Measurements from ENCODE around the gene STPG3.

DNA sequence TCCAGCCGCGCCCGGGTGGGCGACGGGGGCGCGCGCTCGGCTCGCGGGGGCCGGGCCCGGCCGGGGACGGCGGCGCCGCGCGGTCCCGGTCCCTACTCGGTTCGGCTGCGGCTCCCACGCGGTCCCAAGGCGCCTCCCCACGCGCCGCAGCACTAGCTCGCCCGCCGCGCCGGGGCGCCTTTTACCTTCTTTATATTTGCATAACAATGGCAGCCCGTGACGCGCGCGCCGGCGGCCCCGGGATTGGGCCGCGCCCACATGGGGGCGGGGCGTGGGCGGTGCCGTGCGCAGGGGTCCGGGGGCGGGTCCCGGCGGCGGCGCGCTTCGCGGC lies 51.0 kb downstream of the STPG3 start, which contains the start of gene NRARP:
- TF ChIP-seq, protein P1, sequence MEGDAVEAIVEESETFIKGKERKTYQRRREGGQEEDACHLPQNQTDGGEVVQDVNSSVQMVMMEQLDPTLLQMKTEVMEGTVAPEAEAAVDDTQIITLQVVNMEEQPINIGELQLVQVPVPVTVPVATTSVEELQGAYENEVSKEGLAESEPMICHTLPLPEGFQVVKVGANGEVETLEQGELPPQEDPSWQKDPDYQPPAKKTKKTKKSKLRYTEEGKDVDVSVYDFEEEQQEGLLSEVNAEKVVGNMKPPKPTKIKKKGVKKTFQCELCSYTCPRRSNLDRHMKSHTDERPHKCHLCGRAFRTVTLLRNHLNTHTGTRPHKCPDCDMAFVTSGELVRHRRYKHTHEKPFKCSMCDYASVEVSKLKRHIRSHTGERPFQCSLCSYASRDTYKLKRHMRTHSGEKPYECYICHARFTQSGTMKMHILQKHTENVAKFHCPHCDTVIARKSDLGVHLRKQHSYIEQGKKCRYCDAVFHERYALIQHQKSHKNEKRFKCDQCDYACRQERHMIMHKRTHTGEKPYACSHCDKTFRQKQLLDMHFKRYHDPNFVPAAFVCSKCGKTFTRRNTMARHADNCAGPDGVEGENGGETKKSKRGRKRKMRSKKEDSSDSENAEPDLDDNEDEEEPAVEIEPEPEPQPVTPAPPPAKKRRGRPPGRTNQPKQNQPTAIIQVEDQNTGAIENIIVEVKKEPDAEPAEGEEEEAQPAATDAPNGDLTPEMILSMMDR (optimal IDR thresholded peaks at IDR 0.05 in 1 of 3, IDR thresholded peaks at IDR 0.05 in 1 of 3, conservative IDR thresholded peaks at IDR 0.05 in 1 of 3; ENCODE audit: extremely low read depth in 1 of 3, insufficient read depth in 2 of 3, low read length in 3 of 3): no peak
- TF ChIP-seq EZH2 (IDR thresholded peaks at IDR 0.05; ENCODE audit: low read length): no peak
